Mesenchymal stem cell (in vitro differentiated cells and primary cell): ENCODE data around the gene ABCC6.
"Not testable (repeated sequence)": the region's sequence is repeated elsewhere in the genome, so short reads cannot be mapped to it uniquely, and the experiment has no call there.

Experiments
- DNase-seq: peaks from one replicate; pipeline ENCODE4 v3.0.0-alpha.2; 2013
- H2AFZ ChIP-seq: one replicate; pipeline ENCODE4 v1.6.1; 2013; ENCODE audit warnings: low read depth, mild to moderate bottlenecking, control low read depth, inconsistent platforms, low read length, moderate library complexity
- H2AK5ac ChIP-seq: 2 replicates; pipeline ENCODE4 v1.6.1; 2013; ENCODE audit warnings: low read length, moderate library complexity, mild to moderate bottlenecking, inconsistent platforms; ENCODE audit not compliant: severe bottlenecking
- H2BK120ac ChIP-seq: one replicate; pipeline ENCODE4 v1.6.1; 2013; ENCODE audit warnings: low read depth, mild to moderate bottlenecking, inconsistent platforms, low read length, moderate library complexity
- H2BK12ac ChIP-seq, 2 experiments: one replicate each; pipeline ENCODE4 v1.6.1; 2013; ENCODE audit warnings: inconsistent platforms in 2 of 2, low read length in 2 of 2, mild to moderate bottlenecking in 2 of 2, moderate library complexity in 2 of 2, control low read depth in 1 of 2
- H2BK15ac ChIP-seq: one replicate; pipeline ENCODE4 v1.6.1; 2013; ENCODE audit warnings: mild to moderate bottlenecking, low read depth, inconsistent platforms; ENCODE audit not compliant: poor library complexity, severe bottlenecking
- H2BK5ac ChIP-seq: 2 replicates; pipeline ENCODE4 v1.6.1; 2013; ENCODE audit warnings: low read depth, mild to moderate bottlenecking, low read length, control low read depth, inconsistent platforms; ENCODE audit not compliant: poor library complexity, severe bottlenecking
- H3K14ac ChIP-seq, 2 experiments: one replicate each; pipeline ENCODE4 v1.6.1; 2013; ENCODE audit warnings: inconsistent platforms in 2 of 2, low read length in 2 of 2, control low read depth in 1 of 2, mild to moderate bottlenecking in 1 of 2, moderate library complexity in 1 of 2
- H3K18ac ChIP-seq, 2 experiments: one replicate each; pipeline ENCODE4 v1.6.1; 2013; ENCODE audit warnings: inconsistent platforms in 2 of 2, low read length in 2 of 2, control low read depth in 1 of 2, low read depth in 1 of 2, mild to moderate bottlenecking in 1 of 2
- H3K23ac ChIP-seq, 2 experiments: one replicate each; pipeline ENCODE4 v1.6.1; 2013; ENCODE audit warnings: inconsistent platforms in 2 of 2, low read length in 2 of 2, mild to moderate bottlenecking in 2 of 2, moderate library complexity in 2 of 2, control low read depth in 1 of 2
- H3K27ac ChIP-seq: 2 replicates; pipeline ENCODE4 v1.5.1; 2013; ENCODE audit warnings: mild to moderate bottlenecking, moderate library complexity, low read length, control low read depth, inconsistent platforms; ENCODE audit not compliant: poor library complexity, severe bottlenecking
- H3K27me3 ChIP-seq, 2 experiments: 2 replicates each; pipeline versions ENCODE4 v1.6.1 to v1.7.0; 2013; ENCODE audit warnings: low read length in 2 of 2, mild to moderate bottlenecking in 2 of 2, moderate library complexity in 2 of 2, control low read depth in 1 of 2, inconsistent platforms in 1 of 2; ENCODE audit not compliant: control insufficient read depth in 1 of 2, insufficient read depth in 1 of 2
- H3K36me3 ChIP-seq, 2 experiments: 2 replicates each; pipeline versions ENCODE4 v1.6.1 to v1.7.0; 2013; ENCODE audit warnings: low read length in 2 of 2, control low read depth in 1 of 2, inconsistent platforms in 1 of 2, low read depth in 1 of 2, mild to moderate bottlenecking in 1 of 2; ENCODE audit not compliant: insufficient read depth in 2 of 2, control insufficient read depth in 1 of 2
- H3K4ac ChIP-seq, 2 experiments: one replicate each; pipeline ENCODE4 v1.6.1; 2013; ENCODE audit warnings: inconsistent platforms in 2 of 2, low read length in 2 of 2, mild to moderate bottlenecking in 2 of 2, moderate library complexity in 2 of 2, control low read depth in 1 of 2, low read depth in 1 of 2
- H3K4me1 ChIP-seq: 2 replicates; pipeline ENCODE4 v1.6.1; 2013; ENCODE audit warnings: low read depth, low read length, control low read depth; ENCODE audit not compliant: control insufficient read depth, insufficient read depth
- H3K4me2 ChIP-seq: 2 replicates; pipeline ENCODE4 v1.6.1; 2013; ENCODE audit warnings: low read length, mild to moderate bottlenecking, inconsistent platforms; ENCODE audit not compliant: poor library complexity, severe bottlenecking
- H3K4me3 ChIP-seq, 2 experiments: 2 replicates each; pipeline versions ENCODE4 v1.5.1 to v1.7.0; 2013; ENCODE audit warnings: low read length in 2 of 2, mild to moderate bottlenecking in 2 of 2, control low read depth in 1 of 2, low read depth in 1 of 2; ENCODE audit not compliant: insufficient read depth in 1 of 2
- H3K79me1 ChIP-seq: replicated peaks from 2 replicates; pipeline ENCODE4 v1.6.1; 2013; ENCODE audit warnings: mild to moderate bottlenecking, control low read depth, low read length, inconsistent platforms; ENCODE audit not compliant: poor library complexity, severe bottlenecking
- H3K9ac ChIP-seq: 2 replicates; pipeline ENCODE4 v1.7.0; 2013; ENCODE audit warnings: mild to moderate bottlenecking, low read length, moderate library complexity
- H3K9me3 ChIP-seq: 2 replicates; pipeline ENCODE4 v1.7.0; 2013; ENCODE audit warnings: mild to moderate bottlenecking, low read length; ENCODE audit not compliant: control insufficient read depth
- H4K8ac ChIP-seq: one replicate; pipeline ENCODE4 v1.6.1; 2013; ENCODE audit warnings: inconsistent platforms, mild to moderate bottlenecking, low read length, moderate library complexity
- H4K91ac ChIP-seq: one replicate; pipeline ENCODE4 v1.6.1; 2013; ENCODE audit warnings: mild to moderate bottlenecking, low read length, inconsistent platforms
- WGBS: methylation state at CpG from one replicate; pipeline ENCODE4 v1.1.7; 2013; ENCODE audit warnings: mixed read lengths; 5-methylcytosine and 5-hydroxymethylcytosine counted together

The ABCC6 gene

GRCh38 chr16:16203494-16203893, 19.8 kb downstream of the ABCC6 start:
- WGBS, result 98% methylated on average over 4 of the region's 6 CpGs
- not testable (repeated sequence) for H2BK12ac ChIP-seq, H3K23ac ChIP-seq, H2BK120ac ChIP-seq, H3K4me1 ChIP-seq, H4K8ac ChIP-seq, H3K14ac ChIP-seq, H3K27me3 ChIP-seq, H2AK5ac ChIP-seq, H2AFZ ChIP-seq, H3K4me3 ChIP-seq, H3K18ac ChIP-seq, H3K4ac ChIP-seq, DNase-seq, H3K9me3 ChIP-seq, H3K27ac ChIP-seq, H2BK5ac ChIP-seq, H3K79me1 ChIP-seq, H2BK15ac ChIP-seq, H3K4me2 ChIP-seq, H3K36me3 ChIP-seq, H3K9ac ChIP-seq, H4K91ac ChIP-seq

- H3K4ac ChIP-seq, H3K23ac ChIP-seq, H3K14ac ChIP-seq, H3K4me1 ChIP-seq, H3K9me3 ChIP-seq, H3K27me3 ChIP-seq, H3K36me3 ChIP-seq, H3K18ac ChIP-seq, H2BK15ac ChIP-seq, H2AFZ ChIP-seq, H4K91ac ChIP-seq, H3K9ac ChIP-seq, H3K79me1 ChIP-seq, H3K4me2 ChIP-seq, H2AK5ac ChIP-seq, H2BK5ac ChIP-seq, H2BK12ac ChIP-seq, H4K8ac ChIP-seq, H2BK120ac ChIP-seq, H3K4me3 ChIP-seq, H3K27ac ChIP-seq: not testable (repeated sequence)
- DNase-seq, result peak; percentile 75
- 0% methylated on average over 1 of the region's 4 CpGs for WGBS
Observed at GRCh38 chr16:16202400-16203143, 20.7 kb downstream of the ABCC6 start.

DNA sequence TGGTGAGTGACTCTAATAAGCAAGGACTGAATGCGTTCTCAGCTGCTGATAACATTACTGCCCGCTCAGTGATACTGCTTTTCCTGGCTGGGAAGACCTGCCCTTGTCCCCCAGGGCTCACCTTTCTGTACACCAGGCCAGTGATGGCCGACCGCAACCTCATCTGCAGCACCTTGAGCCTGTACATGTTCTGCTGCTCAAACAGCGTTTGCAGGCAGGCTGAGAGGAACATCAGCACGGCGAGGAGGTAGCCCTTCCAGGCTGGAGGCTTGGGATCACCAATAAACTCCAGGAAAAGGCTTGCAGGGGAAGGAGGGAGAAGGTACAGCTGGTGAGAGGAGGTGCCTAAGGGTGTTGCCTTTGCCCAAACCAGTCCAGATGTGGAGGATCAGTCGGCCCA, 21.4 kb downstream of the ABCC6 start:
- H2BK15ac ChIP-seq, H3K18ac ChIP-seq, H3K4me3 ChIP-seq, H3K36me3 ChIP-seq, H4K8ac ChIP-seq, H2AFZ ChIP-seq, H2BK120ac ChIP-seq, H3K4me1 ChIP-seq, H2BK5ac ChIP-seq, H3K27me3 ChIP-seq, H3K9me3 ChIP-seq, H3K27ac ChIP-seq, H3K14ac ChIP-seq, H2BK12ac ChIP-seq, H3K4me2 ChIP-seq, H3K23ac ChIP-seq, H3K4ac ChIP-seq, DNase-seq, H3K79me1 ChIP-seq, H3K9ac ChIP-seq, H4K91ac ChIP-seq, H2AK5ac ChIP-seq: not testable (repeated sequence)
- 83% methylated on average over 2 of the region's 8 CpGs for WGBS

GRCh38 chr16:16200391-16200790, 22.9 kb downstream of the ABCC6 start:
- H2BK5ac ChIP-seq, H3K4me1 ChIP-seq, H2BK120ac ChIP-seq, H2BK12ac ChIP-seq, H3K4ac ChIP-seq, H2AFZ ChIP-seq, H3K23ac ChIP-seq, H4K8ac ChIP-seq, H3K4me3 ChIP-seq, H2BK15ac ChIP-seq, H3K9me3 ChIP-seq, H3K9ac ChIP-seq, H3K27ac ChIP-seq, H2AK5ac ChIP-seq, H4K91ac ChIP-seq, H3K4me2 ChIP-seq, DNase-seq, H3K36me3 ChIP-seq, H3K18ac ChIP-seq, H3K14ac ChIP-seq, H3K79me1 ChIP-seq: not testable (repeated sequence)
- H3K27me3 ChIP-seq, result peaks cover 0 to 17% of the 10 kb centered on the region in 2 experiments
- WGBS, result 59% methylated on average over 4 of the region's 5 CpGs
